ENCODE results near the gene CHTOP.

Gene CHTOP

DNA sequence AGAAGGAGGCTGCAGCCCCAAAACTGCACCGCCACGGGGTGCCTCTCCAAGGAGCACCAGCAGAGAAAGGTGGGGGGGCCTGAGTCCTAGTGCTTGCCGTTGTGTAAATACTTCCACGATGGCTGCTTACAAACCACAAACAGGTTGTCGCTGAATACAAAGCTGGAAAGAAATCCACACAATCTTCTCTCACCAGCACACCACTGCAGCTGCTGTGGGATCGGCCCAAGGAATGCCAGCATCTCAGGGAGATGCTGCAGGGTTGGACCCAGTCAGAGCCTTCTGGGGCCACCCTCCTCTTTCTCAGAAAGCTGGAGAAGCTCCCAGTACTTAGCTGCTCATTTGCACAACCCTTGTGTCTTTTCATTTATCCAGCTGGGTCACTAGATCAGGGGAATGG lies 14.7 kb upstream of the CHTOP start:
- no peak overlapping the region for H3K27ac ChIP-seq (ENCODE audit: poor library complexity, severe bottlenecking)
- H3K9me3 ChIP-seq (ENCODE audit: severe bottlenecking): no peaks in the 10 kb centered on the region
- no peak overlapping the region for H3K4me3 ChIP-seq (ENCODE audit: severe bottlenecking)
- DNase-seq (ENCODE audit: low spot score): no peak
- peaks cover 17% of the 10 kb centered on the region for H3K4me1 ChIP-seq (ENCODE audit: insufficient read depth, poor library complexity, severe bottlenecking)
- peaks cover 45% of the 10 kb centered on the region for H3K36me3 ChIP-seq (ENCODE audit: low read depth)
- ATAC-seq (ENCODE audit: low read depth): no peak
- H3K27me3 ChIP-seq (ENCODE audit: insufficient read depth, poor library complexity, severe bottlenecking): no peaks in the 10 kb centered on the region
- TF ChIP-seq, protein P1, sequence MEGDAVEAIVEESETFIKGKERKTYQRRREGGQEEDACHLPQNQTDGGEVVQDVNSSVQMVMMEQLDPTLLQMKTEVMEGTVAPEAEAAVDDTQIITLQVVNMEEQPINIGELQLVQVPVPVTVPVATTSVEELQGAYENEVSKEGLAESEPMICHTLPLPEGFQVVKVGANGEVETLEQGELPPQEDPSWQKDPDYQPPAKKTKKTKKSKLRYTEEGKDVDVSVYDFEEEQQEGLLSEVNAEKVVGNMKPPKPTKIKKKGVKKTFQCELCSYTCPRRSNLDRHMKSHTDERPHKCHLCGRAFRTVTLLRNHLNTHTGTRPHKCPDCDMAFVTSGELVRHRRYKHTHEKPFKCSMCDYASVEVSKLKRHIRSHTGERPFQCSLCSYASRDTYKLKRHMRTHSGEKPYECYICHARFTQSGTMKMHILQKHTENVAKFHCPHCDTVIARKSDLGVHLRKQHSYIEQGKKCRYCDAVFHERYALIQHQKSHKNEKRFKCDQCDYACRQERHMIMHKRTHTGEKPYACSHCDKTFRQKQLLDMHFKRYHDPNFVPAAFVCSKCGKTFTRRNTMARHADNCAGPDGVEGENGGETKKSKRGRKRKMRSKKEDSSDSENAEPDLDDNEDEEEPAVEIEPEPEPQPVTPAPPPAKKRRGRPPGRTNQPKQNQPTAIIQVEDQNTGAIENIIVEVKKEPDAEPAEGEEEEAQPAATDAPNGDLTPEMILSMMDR (IDR thresholded peaks at IDR 0.05; ENCODE audit: poor library complexity, severe bottlenecking): no peak

DNA sequence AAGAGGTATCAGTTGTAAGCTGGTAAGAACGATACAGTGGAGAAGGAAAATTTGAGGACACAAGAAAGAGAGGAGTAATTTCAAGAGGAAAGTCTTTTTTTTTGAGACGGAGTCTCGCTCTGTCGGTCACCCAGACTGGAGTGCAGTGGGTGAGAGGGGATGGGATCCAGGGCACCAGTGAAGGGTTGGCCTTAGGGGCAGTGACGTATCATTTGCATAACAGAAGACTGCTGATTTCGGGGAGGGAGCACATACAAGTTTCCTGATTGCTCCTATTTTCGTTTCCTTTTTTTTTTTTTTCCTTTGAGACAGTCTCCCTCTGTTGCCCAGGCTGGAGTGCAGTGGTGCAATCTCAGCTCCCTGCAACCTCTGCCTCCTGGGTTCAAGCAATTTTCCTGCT lies 10.8 kb upstream of the CHTOP start:
- H3K27me3 ChIP-seq (ENCODE audit: insufficient read depth, poor library complexity, severe bottlenecking): no peaks in the 10 kb centered on the region
- H3K9me3 ChIP-seq (ENCODE audit: severe bottlenecking): no peaks in the 10 kb centered on the region
- peaks cover 6% of the 10 kb centered on the region for H3K4me1 ChIP-seq (ENCODE audit: insufficient read depth, poor library complexity, severe bottlenecking)
- H3K36me3 ChIP-seq (ENCODE audit: low read depth): peaks cover 43% of the 10 kb centered on the region
- H3K27ac ChIP-seq (ENCODE audit: poor library complexity, severe bottlenecking): no peak overlapping the region
- ATAC-seq (ENCODE audit: low read depth) (no peak), DNase-seq (ENCODE audit: low spot score) (no peak)
- H3K4me3 ChIP-seq (ENCODE audit: severe bottlenecking): no peak overlapping the region
- TF ChIP-seq, protein P1 (IDR thresholded peaks at IDR 0.05; ENCODE audit: poor library complexity, severe bottlenecking): no peak

DNA sequence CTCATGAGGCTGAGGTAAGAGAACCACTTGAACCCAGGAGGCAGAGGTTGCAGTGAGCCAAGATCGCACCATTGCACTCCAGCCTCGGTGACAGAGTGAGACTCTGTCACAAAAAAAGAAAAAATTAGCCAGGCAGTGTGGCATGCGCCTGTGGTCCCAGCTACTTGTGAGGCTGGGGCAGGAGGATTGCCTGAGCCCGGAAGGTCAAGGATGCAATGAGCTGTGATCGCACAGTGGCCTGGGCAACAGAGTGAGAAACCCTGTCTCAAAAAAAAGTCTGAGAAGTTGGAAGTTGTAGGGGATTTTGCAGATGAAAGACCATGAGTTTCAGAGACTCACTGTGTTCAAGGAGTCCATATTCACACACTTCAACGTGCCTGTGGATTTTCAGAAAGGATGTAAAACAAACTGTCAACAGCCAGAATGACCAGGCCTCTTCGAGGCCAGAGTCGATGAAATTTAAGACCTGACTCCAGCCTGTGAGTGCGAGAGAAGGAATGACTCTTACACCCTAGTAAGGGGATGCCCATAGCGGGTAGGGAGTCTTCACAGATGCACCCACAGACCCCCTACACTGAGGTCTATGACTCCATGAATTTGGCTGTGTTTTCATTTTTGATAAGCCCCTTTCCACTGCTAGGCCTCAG lies 8.8 kb upstream of the CHTOP start:
- Histone ChIP-seq H3K9me3 (ENCODE audit: severe bottlenecking) (no peaks in the 10 kb centered on the region), H3K27me3 (ENCODE audit: insufficient read depth, poor library complexity, severe bottlenecking) (no peaks in the 10 kb centered on the region), H3K27ac (ENCODE audit: poor library complexity, severe bottlenecking) (no peak overlapping the region), H3K36me3 (ENCODE audit: low read depth) (peaks cover 34% of the 10 kb centered on the region), H3K4me3 (ENCODE audit: severe bottlenecking) (no peak overlapping the region), H3K4me1 (ENCODE audit: insufficient read depth, poor library complexity, severe bottlenecking) (peaks cover 6% of the 10 kb centered on the region)
- TF ChIP-seq, protein P1 (IDR thresholded peaks at IDR 0.05; ENCODE audit: poor library complexity, severe bottlenecking): no peak
- no peak for ATAC-seq (ENCODE audit: low read depth)
- no peak for DNase-seq (ENCODE audit: low spot score)

DNA sequence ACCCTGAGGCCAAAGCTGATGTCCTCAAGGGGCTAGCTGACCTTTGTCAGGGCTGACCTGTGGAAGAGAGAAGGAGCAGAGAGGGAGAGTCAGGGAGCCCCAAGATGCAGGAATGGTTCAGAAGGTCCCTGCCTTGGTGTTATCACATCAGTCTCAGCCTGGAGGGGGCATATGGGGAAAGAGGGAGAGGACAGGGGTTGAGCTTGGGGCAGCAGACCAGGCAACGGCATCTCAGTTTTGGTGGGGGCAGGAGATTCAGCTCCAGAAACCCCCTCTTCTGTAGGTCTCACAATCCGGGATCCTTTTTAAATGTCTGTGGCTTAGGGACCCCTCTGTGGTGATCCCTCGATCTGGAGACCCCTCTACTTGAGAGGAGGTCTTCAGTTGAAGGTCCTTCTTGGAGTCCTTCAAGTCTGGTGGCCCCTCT lies 7.4 kb upstream of the CHTOP start:
- H3K9me3 ChIP-seq (ENCODE audit: severe bottlenecking): no peaks in the 10 kb centered on the region
- peak overlapping the region; percentile 32 for H3K4me3 ChIP-seq (ENCODE audit: severe bottlenecking)
- H3K36me3 ChIP-seq (ENCODE audit: low read depth): peaks cover 29% of the 10 kb centered on the region
- no peaks in the 10 kb centered on the region for H3K27me3 ChIP-seq (ENCODE audit: insufficient read depth, poor library complexity, severe bottlenecking)
- DNase-seq (ENCODE audit: low spot score): no peak
- peaks cover 6% of the 10 kb centered on the region for H3K4me1 ChIP-seq (ENCODE audit: insufficient read depth, poor library complexity, severe bottlenecking)
- ATAC-seq (ENCODE audit: low read depth): no peak
- TF ChIP-seq, protein P1 (IDR thresholded peaks at IDR 0.05; ENCODE audit: poor library complexity, severe bottlenecking): no peak
- H3K27ac ChIP-seq (ENCODE audit: poor library complexity, severe bottlenecking): peak overlapping the region; percentile 76
